ENCODE measurements around the gene IGF1.

The IGF1 gene

GRCh38 chr12:102478405-102479098, 1.8 kb downstream of the IGF1 start:
- H3K9me3 ChIP-seq (ENCODE audit: control insufficient read depth, insufficient read depth, low read length) = no peaks in the 10 kb centered on the region
- H3K4me3 ChIP-seq (ENCODE audit: low read depth, low read length) = no peak overlapping the region
- peaks cover 17% of the 10 kb centered on the region for H3K4me1 ChIP-seq (ENCODE audit: control insufficient read depth, insufficient read depth, low read length)
- H3K27me3 ChIP-seq (ENCODE audit: control insufficient read depth, insufficient read depth, low read length) = no peaks in the 10 kb centered on the region
- H3K36me3 ChIP-seq (ENCODE audit: control insufficient read depth, insufficient read depth, low read length) = no peaks in the 10 kb centered on the region
- H3K9ac ChIP-seq (ENCODE audit: low read depth, low read length) = no peak overlapping the region
- H3K27ac ChIP-seq (ENCODE audit: low read depth, low read length) = no peak overlapping the region

DNA sequence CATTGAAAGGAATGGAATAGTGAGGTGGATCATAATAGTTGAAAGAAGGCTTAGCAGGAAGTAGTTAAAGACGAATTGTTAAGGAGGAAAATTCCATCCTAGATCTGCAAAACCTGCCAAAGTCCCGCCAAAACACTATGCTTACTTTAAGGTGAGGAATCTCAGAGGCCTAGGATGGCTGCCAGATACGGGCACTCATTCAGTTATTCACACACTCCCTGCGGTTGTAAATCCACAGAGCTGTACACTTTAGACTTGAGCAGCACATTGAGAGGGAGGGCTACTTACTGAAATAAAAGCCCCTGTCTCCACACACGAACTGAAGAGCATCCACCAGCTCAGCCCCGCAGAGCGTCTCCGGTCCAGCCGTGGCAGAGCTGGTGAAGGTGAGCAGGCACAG, 5.0 kb downstream of the IGF1 start:
- Histone ChIP-seq H3K27me3 (ENCODE audit: control insufficient read depth, insufficient read depth, low read length) (no peaks in the 10 kb centered on the region), H3K4me3 (ENCODE audit: low read depth, low read length) (no peak overlapping the region), H3K4me1 (ENCODE audit: control insufficient read depth, insufficient read depth, low read length) (peaks cover 14% of the 10 kb centered on the region), H3K9me3 (ENCODE audit: control insufficient read depth, insufficient read depth, low read length) (no peaks in the 10 kb centered on the region), H3K9ac (ENCODE audit: low read depth, low read length) (no peak overlapping the region), H3K27ac (ENCODE audit: low read depth, low read length) (no peak overlapping the region), H3K36me3 (ENCODE audit: control insufficient read depth, insufficient read depth, low read length) (no peaks in the 10 kb centered on the region)

DNA sequence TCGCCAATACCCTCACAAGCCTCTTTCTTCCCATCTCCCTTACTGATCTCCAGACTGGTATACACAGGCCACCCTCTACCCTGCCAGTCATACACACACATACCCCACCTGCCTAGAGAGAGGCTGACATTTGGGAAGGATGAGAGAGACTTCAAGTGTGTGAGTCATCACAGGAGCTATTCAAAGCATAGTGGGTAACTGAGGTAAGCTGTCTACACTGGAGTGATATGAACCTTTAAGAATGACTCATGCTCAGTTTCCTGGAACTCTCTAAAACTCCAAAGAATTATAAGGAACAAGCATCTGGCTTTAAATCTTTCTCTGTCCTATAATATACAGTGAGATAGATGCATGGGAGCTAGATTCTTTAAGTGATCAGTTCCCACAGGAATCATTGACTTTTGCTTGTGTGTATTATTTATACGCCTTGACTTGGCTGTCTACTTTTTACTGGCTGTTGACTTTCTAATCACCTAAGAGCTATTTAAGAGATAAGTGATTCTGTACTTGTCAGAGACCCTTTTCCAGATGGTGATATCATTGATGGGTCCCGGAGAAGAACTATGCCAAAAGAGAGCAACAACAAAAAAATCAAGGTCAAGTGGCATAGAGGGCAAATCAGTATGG, 5.8 kb downstream of the IGF1 start:
- no peaks in the 10 kb centered on the region for H3K9me3 ChIP-seq (ENCODE audit: control insufficient read depth, insufficient read depth, low read length)
- H3K36me3 ChIP-seq (ENCODE audit: control insufficient read depth, insufficient read depth, low read length) = no peaks in the 10 kb centered on the region
- no peak overlapping the region for H3K9ac ChIP-seq (ENCODE audit: low read depth, low read length)
- H3K27ac ChIP-seq (ENCODE audit: low read depth, low read length) = no peak overlapping the region
- H3K4me1 ChIP-seq (ENCODE audit: control insufficient read depth, insufficient read depth, low read length) = peaks cover 13% of the 10 kb centered on the region
- H3K4me3 ChIP-seq (ENCODE audit: low read depth, low read length) = no peak overlapping the region
- H3K27me3 ChIP-seq (ENCODE audit: control insufficient read depth, insufficient read depth, low read length) = no peaks in the 10 kb centered on the region

GRCh38 chr12:102472496-102472895, 7.9 kb downstream of the IGF1 start:
- Histone ChIP-seq H3K9me3 (ENCODE audit: control insufficient read depth, insufficient read depth, low read length) (no peaks in the 10 kb centered on the region), H3K4me1 (ENCODE audit: control insufficient read depth, insufficient read depth, low read length) (no peaks in the 10 kb centered on the region), H3K27me3 (ENCODE audit: control insufficient read depth, insufficient read depth, low read length) (no peaks in the 10 kb centered on the region), H3K4me3 (ENCODE audit: low read depth, low read length) (no peak overlapping the region), H3K36me3 (ENCODE audit: control insufficient read depth, insufficient read depth, low read length) (no peaks in the 10 kb centered on the region), H3K9ac (ENCODE audit: low read depth, low read length) (no peak overlapping the region), H3K27ac (ENCODE audit: low read depth, low read length) (no peak overlapping the region)

DNA sequence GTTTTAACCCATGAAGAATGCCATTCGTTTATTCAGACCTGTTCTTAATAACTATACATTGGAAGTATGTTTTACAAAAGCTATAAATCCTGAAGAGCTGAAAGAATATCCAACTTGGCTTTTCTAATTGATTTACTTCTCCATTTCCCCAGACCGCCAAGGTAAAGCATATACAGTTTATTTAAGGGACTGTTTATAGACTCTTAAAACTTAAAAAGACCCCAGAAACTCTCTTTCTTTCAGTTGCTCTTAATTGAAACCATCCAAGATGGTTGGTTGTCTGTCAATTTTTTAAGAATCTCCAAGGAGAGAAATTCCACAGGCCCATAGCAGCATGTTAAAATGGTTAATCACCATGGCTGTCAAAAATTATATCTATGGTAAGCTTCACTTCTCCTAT, 8.8 kb downstream of the IGF1 start:
- H3K4me1 ChIP-seq (ENCODE audit: control insufficient read depth, insufficient read depth, low read length) = no peaks in the 10 kb centered on the region
- no peak overlapping the region for H3K27ac ChIP-seq (ENCODE audit: low read depth, low read length)
- no peak overlapping the region for H3K9ac ChIP-seq (ENCODE audit: low read depth, low read length)
- H3K36me3 ChIP-seq (ENCODE audit: control insufficient read depth, insufficient read depth, low read length) = no peaks in the 10 kb centered on the region
- H3K9me3 ChIP-seq (ENCODE audit: control insufficient read depth, insufficient read depth, low read length) = no peaks in the 10 kb centered on the region
- no peak overlapping the region for H3K4me3 ChIP-seq (ENCODE audit: low read depth, low read length)
- H3K27me3 ChIP-seq (ENCODE audit: control insufficient read depth, insufficient read depth, low read length) = no peaks in the 10 kb centered on the region

DNA sequence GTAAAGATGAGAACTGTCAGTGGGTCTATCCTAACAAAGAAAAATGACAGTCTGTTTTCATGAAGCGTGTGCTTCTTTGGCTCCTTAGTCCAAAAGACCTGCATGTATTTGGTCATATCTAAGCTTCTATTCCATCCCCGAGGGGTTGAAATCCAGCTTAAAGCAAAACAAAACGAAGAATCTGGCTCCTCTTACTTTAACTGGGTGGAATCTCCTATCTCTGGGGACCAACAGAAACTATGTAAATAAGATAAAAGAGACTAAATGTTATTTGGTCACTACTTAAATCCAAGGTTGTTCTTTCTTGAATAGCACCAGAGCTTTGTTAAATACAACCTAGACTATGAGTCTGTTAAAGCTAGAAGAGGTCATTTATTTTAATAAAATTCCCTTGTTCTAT, 9.4 kb downstream of the IGF1 start:
- Histone ChIP-seq H3K4me1 (ENCODE audit: control insufficient read depth, insufficient read depth, low read length) (no peaks in the 10 kb centered on the region), H3K9ac (ENCODE audit: low read depth, low read length) (no peak overlapping the region), H3K27me3 (ENCODE audit: control insufficient read depth, insufficient read depth, low read length) (no peaks in the 10 kb centered on the region), H3K27ac (ENCODE audit: low read depth, low read length) (no peak overlapping the region), H3K9me3 (ENCODE audit: control insufficient read depth, insufficient read depth, low read length) (no peaks in the 10 kb centered on the region), H3K36me3 (ENCODE audit: control insufficient read depth, insufficient read depth, low read length) (no peaks in the 10 kb centered on the region), H3K4me3 (ENCODE audit: low read depth, low read length) (no peak overlapping the region)

DNA sequence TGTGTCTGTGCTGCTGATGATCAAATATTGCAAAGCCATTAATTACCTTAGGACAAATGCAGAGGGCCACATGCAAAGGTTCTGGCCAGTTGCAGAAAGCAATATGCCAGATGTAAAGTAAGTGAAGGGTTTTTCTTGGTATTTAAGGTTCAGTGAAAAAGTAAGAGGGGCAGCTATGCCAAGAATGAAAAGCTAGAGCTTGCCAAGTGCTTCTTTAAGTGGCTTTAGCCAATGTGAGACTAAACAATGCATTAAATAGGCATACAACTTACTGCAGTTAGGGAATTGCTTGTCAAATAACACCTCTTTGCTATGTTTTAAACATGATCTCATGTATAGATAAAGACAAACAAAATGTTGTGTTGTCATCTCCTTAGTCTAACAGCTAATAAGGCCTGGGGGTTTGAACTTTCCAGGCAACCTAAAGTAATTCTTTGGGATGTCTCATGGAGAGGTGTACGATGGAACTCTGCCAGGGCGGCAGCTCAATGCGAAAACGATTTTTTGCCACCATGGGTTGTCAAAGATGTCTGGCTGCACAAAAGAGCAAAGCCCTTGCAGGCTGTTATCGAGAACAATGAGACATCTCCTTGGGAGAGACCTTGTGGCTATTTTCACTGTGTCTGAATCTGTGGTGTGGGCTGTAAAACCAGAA, 12.0 kb downstream of the IGF1 start:
- Histone ChIP-seq H3K4me3 (ENCODE audit: low read depth, low read length) (no peak overlapping the region), H3K36me3 (ENCODE audit: control insufficient read depth, insufficient read depth, low read length) (no peaks in the 10 kb centered on the region), H3K27ac (ENCODE audit: low read depth, low read length) (no peak overlapping the region), H3K9me3 (ENCODE audit: control insufficient read depth, insufficient read depth, low read length) (no peaks in the 10 kb centered on the region), H3K4me1 (ENCODE audit: control insufficient read depth, insufficient read depth, low read length) (no peaks in the 10 kb centered on the region), H3K27me3 (ENCODE audit: control insufficient read depth, insufficient read depth, low read length) (no peaks in the 10 kb centered on the region), H3K9ac (ENCODE audit: low read depth, low read length) (no peak overlapping the region)

DNA sequence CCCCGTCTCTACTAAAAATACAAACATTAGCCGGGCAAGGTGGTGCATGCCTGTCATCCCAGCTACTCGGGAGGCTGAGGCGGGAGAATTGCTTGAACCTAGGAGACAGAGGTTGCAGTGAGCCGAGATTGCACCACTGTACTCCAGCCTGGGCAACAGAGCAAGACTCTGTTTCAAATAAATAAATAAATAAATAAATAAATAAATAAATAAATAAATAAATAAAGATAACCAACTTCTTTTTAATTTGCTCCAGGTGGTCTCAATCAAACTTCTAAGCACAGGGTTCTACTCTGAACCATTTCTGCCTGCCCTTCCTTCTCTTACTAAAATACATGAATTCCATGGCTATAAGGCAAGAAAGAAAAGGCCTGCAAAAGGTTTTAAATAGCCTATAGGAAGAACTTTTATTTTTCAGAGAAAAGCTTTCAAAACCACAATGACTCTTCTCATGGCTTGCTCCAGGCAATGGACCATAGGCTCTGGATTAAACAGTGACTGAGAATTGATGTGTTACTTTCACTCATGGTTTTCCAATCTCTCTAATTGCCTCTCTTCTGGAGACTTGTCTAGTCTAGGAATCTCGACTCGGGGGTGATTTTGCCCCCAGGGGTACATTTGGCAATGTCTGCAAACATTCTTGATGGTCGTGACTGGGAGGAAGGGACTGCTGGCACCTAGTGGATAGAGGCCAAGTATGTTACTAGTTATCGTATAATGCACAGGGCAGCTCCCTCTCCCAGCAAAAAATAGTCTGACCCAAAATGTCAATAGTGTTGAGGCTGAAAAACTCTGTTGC, 14.4 kb downstream of the IGF1 start:
- Histone ChIP-seq H3K4me1 (ENCODE audit: control insufficient read depth, insufficient read depth, low read length) (no peaks in the 10 kb centered on the region), H3K4me3 (ENCODE audit: low read depth, low read length) (no peak overlapping the region)

GRCh38 chr12:102463659-102464249, 16.6 kb downstream of the IGF1 start:
- Histone ChIP-seq H3K4me3 (ENCODE audit: low read depth, low read length) (no peak overlapping the region), H3K36me3 (ENCODE audit: control insufficient read depth, insufficient read depth, low read length) (no peaks in the 10 kb centered on the region), H3K9me3 (ENCODE audit: control insufficient read depth, insufficient read depth, low read length) (no peaks in the 10 kb centered on the region), H3K9ac (ENCODE audit: low read depth, low read length) (no peak overlapping the region), H3K27ac (ENCODE audit: low read depth, low read length) (no peak overlapping the region), H3K4me1 (ENCODE audit: control insufficient read depth, insufficient read depth, low read length) (no peaks in the 10 kb centered on the region), H3K27me3 (ENCODE audit: control insufficient read depth, insufficient read depth, low read length) (no peaks in the 10 kb centered on the region)

More for the DNA sequence above, 14.4 kb downstream of the IGF1 start:
- no peaks in the 10 kb centered on the region for H3K36me3 ChIP-seq (ENCODE audit: control insufficient read depth, insufficient read depth, low read length)
- H3K9me3 ChIP-seq (ENCODE audit: control insufficient read depth, insufficient read depth, low read length) = no peaks in the 10 kb centered on the region
- H3K27ac ChIP-seq (ENCODE audit: low read depth, low read length) = no peak overlapping the region
- H3K27me3 ChIP-seq (ENCODE audit: control insufficient read depth, insufficient read depth, low read length) = no peaks in the 10 kb centered on the region
- no peak overlapping the region for H3K9ac ChIP-seq (ENCODE audit: low read depth, low read length)

GRCh38 chr12:102462795-102463465, 17.4 kb downstream of the IGF1 start:
- Histone ChIP-seq H3K9ac (ENCODE audit: low read depth, low read length) (no peak overlapping the region), H3K27ac (ENCODE audit: low read depth, low read length) (no peak overlapping the region), H3K36me3 (ENCODE audit: control insufficient read depth, insufficient read depth, low read length) (no peaks in the 10 kb centered on the region), H3K4me3 (ENCODE audit: low read depth, low read length) (no peak overlapping the region), H3K27me3 (ENCODE audit: control insufficient read depth, insufficient read depth, low read length) (no peaks in the 10 kb centered on the region), H3K9me3 (ENCODE audit: control insufficient read depth, insufficient read depth, low read length) (no peaks in the 10 kb centered on the region), H3K4me1 (ENCODE audit: control insufficient read depth, insufficient read depth, low read length) (no peaks in the 10 kb centered on the region)

Measured in HUES48 (cell line).